Erythroblast (primary cell): ENCODE data around the gene KRTAP9-6.

Experiments used
- GATA1 ChIP-seq: IDR thresholded peaks from 2 replicates; pipeline ENCODE4 v1.6.1; 2011; ENCODE audit warnings: low read depth, mild to moderate bottlenecking, control low read depth, low read length, moderate library complexity
- POLR2A ChIP-seq: IDR thresholded peaks from 2 replicates; pipeline ENCODE4 v1.6.1; 2011; ENCODE audit warnings: mild to moderate bottlenecking, low read length

- TF ChIP-seq POLR2A (no peak), GATA1 (no peak)
Measured at GRCh38 chr17:41287050-41287449, 21.9 kb downstream of the KRTAP9-6 start.
